HepG2 (cell line): ENCODE measurements around the gene SART1.

Experiments
- CTCF ChIP-seq: sonication (generic); formaldehyde crosslinking; IDR thresholded peaks from 2 replicates; pipeline ENCODE4 v1.5.0; 2020; ENCODE audit warnings: mild to moderate bottlenecking, missing genetic modification reagents, moderate library complexity
- EZH2 ChIP-seq: conservative IDR thresholded peaks from 2 replicates; pipeline ENCODE4 v1.6.1; 2012; ENCODE audit warnings: mild to moderate bottlenecking, low read depth, low read length, moderate library complexity
- NCOA1 ChIP-seq: sonication (generic); formaldehyde crosslinking; IDR thresholded peaks from 2 replicates; pipeline ENCODE4 v1.9.0; 2021; ENCODE audit warnings: missing genetic modification reagents
- PREB ChIP-seq: sonication (generic); formaldehyde crosslinking; IDR thresholded peaks from 2 replicates; pipeline ENCODE4 v1.4.0; 2020; ENCODE audit warnings: missing genetic modification reagents
- PRMT3 ChIP-seq: sonication (generic); formaldehyde crosslinking; IDR thresholded peaks from 2 replicates; pipeline ENCODE4 v1.8.1; 2022; ENCODE audit warnings: low read depth, mild to moderate bottlenecking, moderate library complexity, missing genetic modification reagents, borderline replicate concordance
- SMYD3 ChIP-seq: sonication (generic); formaldehyde crosslinking; IDR thresholded peaks from 2 replicates; pipeline ENCODE4 v1.8.1; 2023; ENCODE audit warnings: mild to moderate bottlenecking, missing genetic modification reagents
- ZFP36L2 ChIP-seq: sonication (generic); formaldehyde crosslinking; IDR thresholded peaks from 2 replicates; pipeline ENCODE4 v1.4.0; 2020; ENCODE audit warnings: missing genetic modification reagents
- ZNF75D ChIP-seq: sonication (generic); formaldehyde crosslinking; IDR thresholded peaks from 2 replicates; pipeline ENCODE4 v1.8.1; 2023; ENCODE audit warnings: missing genetic modification reagents, mild to moderate bottlenecking, borderline replicate concordance
- ZNF761 ChIP-seq: sonication (generic); formaldehyde crosslinking; conservative IDR thresholded peaks from 2 replicates; pipeline ENCODE4 v1.4.0; 2020; ENCODE audit warnings: mild to moderate bottlenecking, missing genetic modification reagents
- ZNF792 ChIP-seq: IDR thresholded peaks from 2 replicates; pipeline ENCODE4 v1.6.1; 2016

- TF ChIP-seq PREB (CRISPR knock-in tag) (no peak), CTCF (no peak), SMYD3 (no peak), ZNF75D (no peak), NCOA1 (CRISPR knock-in tag) (no peak), ZNF761 (CRISPR knock-in tag) (no peak), ZFP36L2 (no peak), EZH2 (no peak), ZNF792 (CRISPR knock-in tag) (no peak), PRMT3 (CRISPR knock-in tag) (no peak)
These were observed 53.9 kb downstream of the SART1 start for GRCh38 chr11:66015454-66015881.
